K562 (cell line): ENCODE results near the gene TRPV5. TPM values are rescaled to one million over a fixed set of nuclear protein-coding genes. Genes with fewer than 3 reads are reported as not detected.

ENCODE experiments used
- ARHGAP35 ChIP-seq: fragments of 450-650 bp; IDR thresholded peaks from 2 replicates; pipeline ENCODE4 v1.6.1; 2018; ENCODE audit not compliant: partially characterized antibody
- BCOR ChIP-seq: fragments of 450-650 bp; IDR thresholded peaks from 2 replicates; pipeline ENCODE4 v1.6.1; 2016
- BRD4 ChIP-seq: fragments of 200-600 bp; sonication (generic); IDR thresholded peaks from 2 replicates; pipeline ENCODE4 v1.6.1; 2017; ENCODE audit warnings: inconsistent platforms
- CBFB ChIP-seq: sonication (generic); formaldehyde crosslinking; IDR thresholded peaks from 2 replicates; pipeline ENCODE4 v1.4.0; 2020; ENCODE audit warnings: mild to moderate bottlenecking, missing genetic modification reagents
- CCNT2 ChIP-seq: IDR thresholded peaks from 2 replicates; pipeline ENCODE4 v1.6.1; 2011; ENCODE audit warnings: borderline replicate concordance, low read depth, mild to moderate bottlenecking, moderate library complexity, mixed read lengths, low read length; ENCODE audit not compliant: insufficient read length; ENCODE audit errors: extremely low read depth
- COPS2 ChIP-seq: fragments of 450-650 bp; conservative IDR thresholded peaks from 2 replicates; pipeline ENCODE4 v1.6.1; 2016; ENCODE audit warnings: mild to moderate bottlenecking, moderate library complexity
- DLX4 ChIP-seq: fragments of 250-450 bp; sonication (Bioruptor Pico); IDR thresholded peaks from 2 replicates; pipeline ENCODE4 v1.6.1; 2021; ENCODE audit warnings: mild to moderate bottlenecking
- GATAD2B ChIP-seq: fragments of 450-650 bp; IDR thresholded peaks from 2 replicates; pipeline ENCODE4 v1.6.1; 2017; ENCODE audit warnings: mild to moderate bottlenecking, borderline replicate concordance
- HDAC1 ChIP-seq, 2 experiments: fragments of 450-650 bp; IDR thresholded peaks; 2 replicates each; pipeline ENCODE4 v1.6.1; 2016 to 2017; ENCODE audit warnings: inconsistent platforms in 1 of 2, mild to moderate bottlenecking in 1 of 2, moderate library complexity in 1 of 2
- HDAC6 ChIP-seq: IDR thresholded peaks from 2 replicates; pipeline ENCODE4 v1.6.1; 2012; ENCODE audit warnings: low read depth, mild to moderate bottlenecking, control low read depth, inconsistent platforms, low read length, moderate library complexity
- HMGN3 ChIP-seq: IDR thresholded peaks from 2 replicates; pipeline ENCODE4 v1.6.1; 2011; ENCODE audit warnings: borderline replicate concordance, low read depth, mild to moderate bottlenecking, mixed read lengths, low read length; ENCODE audit not compliant: insufficient read length; ENCODE audit errors: extremely low read depth
- MTA3 ChIP-seq: fragments of 450-650 bp; formaldehyde crosslinking; IDR thresholded peaks from 2 replicates; pipeline ENCODE4 v1.6.1; 2017; ENCODE audit warnings: mild to moderate bottlenecking, borderline replicate concordance
- POLR2G ChIP-seq: fragments of 200-400 bp; formaldehyde crosslinking; IDR thresholded peaks from 2 replicates; pipeline ENCODE4 v1.6.1; 2017; ENCODE audit warnings: low read depth, mild to moderate bottlenecking, antibody characterized with exemption, low read length, moderate library complexity
- RBBP5 ChIP-seq: fragments of 200-600 bp; sonication (generic); IDR thresholded peaks from 2 replicates; pipeline ENCODE4 v1.6.1; 2012; ENCODE audit warnings: borderline replicate concordance, mild to moderate bottlenecking, low read length, control low read depth, inconsistent platforms; ENCODE audit not compliant: insufficient read depth, poor library complexity, severe bottlenecking
- SRSF1 ChIP-seq: fragments of 200-400 bp; formaldehyde crosslinking; IDR thresholded peaks from 2 replicates; pipeline ENCODE4 v1.6.1; 2017; ENCODE audit warnings: mild to moderate bottlenecking, low read depth, low read length, moderate library complexity
- TEAD2 ChIP-seq: fragments of 450-650 bp; IDR thresholded peaks from 2 replicates; pipeline ENCODE4 v1.6.1; 2016; ENCODE audit warnings: missing genetic modification characterization, control low read depth, missing compliant biosample characterization
- TRIM25 ChIP-seq: fragments of 450-650 bp; IDR thresholded peaks from 2 replicates; pipeline ENCODE4 v1.7.0; 2016; ENCODE audit warnings: borderline replicate concordance
- XRCC5 ChIP-seq: fragments of 200-400 bp; formaldehyde crosslinking; IDR thresholded peaks from 2 replicates; pipeline ENCODE4 v1.6.1; 2017; ENCODE audit warnings: low read depth, mild to moderate bottlenecking, low read length
- ZBTB1 ChIP-seq: sonication (generic); formaldehyde crosslinking; IDR thresholded peaks from 2 replicates; pipeline ENCODE4 v1.8.1; 2023; ENCODE audit warnings: missing genetic modification reagents, low read depth, mild to moderate bottlenecking, borderline replicate concordance
- ZFP1 ChIP-seq: fragments of 450-650 bp; formaldehyde crosslinking; IDR thresholded peaks from 2 replicates; pipeline ENCODE4 v1.4.0; 2020; ENCODE audit warnings: mild to moderate bottlenecking, mixed read lengths
- ZNF232 ChIP-seq: sonication (generic); formaldehyde crosslinking; IDR thresholded peaks from 2 replicates; pipeline ENCODE4 v1.8.0; 2022; ENCODE audit warnings: mild to moderate bottlenecking, missing genetic modification reagents
- ZNF274 ChIP-seq: IDR thresholded peaks from 2 replicates; pipeline ENCODE4 v1.6.1; 2011; ENCODE audit warnings: low read depth, mild to moderate bottlenecking, low read length, moderate library complexity, borderline replicate concordance
- ZNF384 ChIP-seq: IDR thresholded peaks from 2 replicates; pipeline ENCODE4 v1.6.1; 2012; ENCODE audit warnings: low read depth, low read length, improper control_type of control experiment
- ZNF395 ChIP-seq: fragments of 200-800 bp; sonication (Bioruptor generic); IDR thresholded peaks from 2 replicates; pipeline ENCODE4 v1.6.1; 2017; ENCODE audit warnings: missing genetic modification characterization, missing compliant biosample characterization
- ZNF551 ChIP-seq: fragments of 250-450 bp; sonication (Bioruptor Pico); IDR thresholded peaks from 2 replicates; pipeline ENCODE4 v1.5.0; 2021; ENCODE audit warnings: mild to moderate bottlenecking, moderate library complexity
- ZSCAN29 ChIP-seq: fragments of 450-650 bp; IDR thresholded peaks from 2 replicates; pipeline ENCODE4 v1.6.1; 2017
- polyA plus RNA-seq, 8 experiments: library from polyadenylated mRNA; depleted of rRNA in 4 of 8; stranded (reverse) in 5 of 8; unstranded in 3 of 8; fragments of >200 nt; fragmentation: Nextera tagmentation in 2 of 8; fragmentation: Illumina TruSeq in 1 of 8; extraction: Ambion mirVana in 2 of 8; extraction: Trizol in 1 of 8; gene quantifications; 2 replicates each; pipeline versions ENCODE4 v1.2.1 to v1.2.3, GENCODE V29; 2011 to 2014; ENCODE audit warnings: inconsistent platforms in 1 of 8, missing spikeins in 1 of 8
- total RNA-seq, 7 experiments: library from RNA; depleted of rRNA in 6 of 7; stranded (reverse); fragments of >200 nt in 6 of 7; fragmentation: Illumina TruSeq in 2 of 7; extraction: Trizol in 2 of 7; gene quantifications; 2 replicates each; pipeline versions ENCODE4 v1.2.1 to v1.2.3, GENCODE V29; 2011 to 2021; ENCODE audit warnings: low replicate concordance in 1 of 7

TRPV5 gene
- total and polyA plus RNA-seq, 9 of the 15 experiments (the other 6 are each of a cell fraction or from before 2014, with no cell fraction given): not detected

- TF ChIP-seq TEAD2 (tag) (no peak), ZSCAN29 (no peak), ZBTB1 (CRISPR knock-in tag) (no peak), ZNF551 (CRISPR knock-in tag) (no peak), ZFP1 (CRISPR knock-in tag) (no peak), CBFB (CRISPR knock-in tag) (no peak), GATAD2B (no peak), XRCC5 (no peak), BRD4 (no peak), RBBP5 (no peak), ZNF384 (no peak), HDAC6 (0 out of 2 replicates have a peak, but pooled peaks have one; percentile 65), CCNT2 (no peak), ZNF232 (CRISPR knock-in tag) (no peak), ZNF274 (no peak), BCOR (0 out of 2 replicates have a peak, but pooled peaks have one; percentile 25), POLR2G (no peak), SRSF1 (no peak), TRIM25 (no peak), ARHGAP35 (no peak), DLX4 (CRISPR knock-in tag) (no peak), MTA3 (peak; percentile 66), COPS2 (no peak), HDAC1 (IDR thresholded peaks at IDR 0.05) (peak in 1 of 2 experiments; percentile 78; a peak in 2 of 4 replicates), HMGN3 (no peak), ZNF395 (no peak)
Observed at GRCh38 chr7:142964502-142965246, 31.1 kb upstream of the TRPV5 start (continued).
